ENCODE results near the gene PPM1B.

- TF ChIP-seq, protein P1, sequence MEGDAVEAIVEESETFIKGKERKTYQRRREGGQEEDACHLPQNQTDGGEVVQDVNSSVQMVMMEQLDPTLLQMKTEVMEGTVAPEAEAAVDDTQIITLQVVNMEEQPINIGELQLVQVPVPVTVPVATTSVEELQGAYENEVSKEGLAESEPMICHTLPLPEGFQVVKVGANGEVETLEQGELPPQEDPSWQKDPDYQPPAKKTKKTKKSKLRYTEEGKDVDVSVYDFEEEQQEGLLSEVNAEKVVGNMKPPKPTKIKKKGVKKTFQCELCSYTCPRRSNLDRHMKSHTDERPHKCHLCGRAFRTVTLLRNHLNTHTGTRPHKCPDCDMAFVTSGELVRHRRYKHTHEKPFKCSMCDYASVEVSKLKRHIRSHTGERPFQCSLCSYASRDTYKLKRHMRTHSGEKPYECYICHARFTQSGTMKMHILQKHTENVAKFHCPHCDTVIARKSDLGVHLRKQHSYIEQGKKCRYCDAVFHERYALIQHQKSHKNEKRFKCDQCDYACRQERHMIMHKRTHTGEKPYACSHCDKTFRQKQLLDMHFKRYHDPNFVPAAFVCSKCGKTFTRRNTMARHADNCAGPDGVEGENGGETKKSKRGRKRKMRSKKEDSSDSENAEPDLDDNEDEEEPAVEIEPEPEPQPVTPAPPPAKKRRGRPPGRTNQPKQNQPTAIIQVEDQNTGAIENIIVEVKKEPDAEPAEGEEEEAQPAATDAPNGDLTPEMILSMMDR (IDR thresholded peaks at IDR 0.05; ENCODE audit: insufficient read depth, low read length): no peak
- TF ChIP-seq POLR2AphosphoS5 (IDR thresholded peaks at IDR 0.05; ENCODE audit: low read depth): no peak
- no peak for TF ChIP-seq GABPA (IDR thresholded peaks at IDR 0.05; ENCODE audit: low read depth)
Measured at GRCh38 chr2:44136252-44136651, 32.4 kb upstream of the PPM1B start.
